Endothelial cell of umbilical vein (primary cell): ENCODE measurements around the gene CACNA2D3. TPM values are rescaled to one million over a fixed set of nuclear protein-coding genes. Genes with fewer than 3 reads are reported as not detected.

Experiments
- BruUV-seq: library from RNA; stranded (reverse); fragments of 400-500 nt; replicated peaks from 2 replicates; lab custom pipeline; 2021; lab: Mats Ljungman, UMichigan
- CTCF ChIA-PET: fragments of 300-600, 350-600 bp; sonication (Branson Sonifier 250); formaldehyde crosslinking; loops from one replicate; lab custom pipeline; 2021; ENCODE audit warnings: antibody characterized with exemption, inconsistent platforms; lab: Charles Lee
- POLR2A ChIA-PET: fragments of 300-600, 350-600 bp; sonication (Branson Sonifier 250); formaldehyde crosslinking; loops from one replicate; lab custom pipeline; 2021; ENCODE audit warnings: antibody characterized with exemption, inconsistent platforms; lab: Charles Lee
- DNase-seq: peaks from one replicate; pipeline ENCODE4 v3.0.0-alpha.2; 2011; ENCODE audit warnings: low read depth, low spot score
- FAIRE-seq: peaks from 2 replicates; lab custom pipeline; 2011; peaks lifted over from hg19 to GRCh38; lab: Jason Lieb, UNC
- H2AFZ ChIP-seq: 2 replicates; pipeline ENCODE4 v1.6.0; 2012; ENCODE audit warnings: low read depth, low read length, control low read depth, inconsistent platforms
- H3K27ac ChIP-seq: 2 replicates; pipeline ENCODE4 v1.5.1; 2011; ENCODE audit warnings: low read depth, mild to moderate bottlenecking, control low read depth, low read length, moderate library complexity; ENCODE audit not compliant: insufficient read depth
- H3K27me3 ChIP-seq, 2 experiments: 2 replicates each; pipeline versions ENCODE4 v1.6.0 to v1.6.1; 2011; ENCODE audit warnings: low read length in 2 of 2, mixed read lengths in 1 of 2; ENCODE audit not compliant: control insufficient read depth in 2 of 2, insufficient read depth in 2 of 2
- H3K36me3 ChIP-seq, 2 experiments: 2 replicates in 1 of 2; 3 replicates in 1 of 2; pipeline ENCODE4 v1.5.1; 2011; ENCODE audit warnings: low read length in 2 of 2, mild to moderate bottlenecking in 1 of 2, moderate library complexity in 1 of 2; ENCODE audit not compliant: control insufficient read depth in 2 of 2, insufficient read depth in 2 of 2; ENCODE audit errors: extremely low read depth in 1 of 2
- H3K4me1 ChIP-seq: 3 replicates; pipeline ENCODE4 v1.5.1; 2011; ENCODE audit warnings: mild to moderate bottlenecking, low read length; ENCODE audit not compliant: control insufficient read depth, insufficient read depth; ENCODE audit errors: extremely low read depth
- H3K4me2 ChIP-seq: 2 replicates; pipeline ENCODE4 v1.6.1; 2011; ENCODE audit warnings: low read length, control low read depth, mixed read lengths; ENCODE audit not compliant: insufficient read depth
- H3K4me3 ChIP-seq, 3 experiments: fragments of 200-600 bp in 1 of 3; sonication (generic), shearing (Covaris generic) in 1 of 3; replicated peaks in 1 of 3; 2 replicates each; pipeline ENCODE4 v1.5.1; 2011 to 2016; ENCODE audit warnings: control low read depth in 3 of 3, low read length in 3 of 3, mild to moderate bottlenecking in 2 of 3, inconsistent platforms in 1 of 3, low read depth in 1 of 3, moderate library complexity in 1 of 3; ENCODE audit not compliant: insufficient read depth in 1 of 3
- H3K79me2 ChIP-seq: 2 replicates; pipeline ENCODE4 v1.6.0; 2012; ENCODE audit warnings: low read length, inconsistent platforms; ENCODE audit not compliant: control insufficient read depth, insufficient read depth
- H3K9ac ChIP-seq: replicated peaks from 2 replicates; pipeline ENCODE3; 2011; ENCODE audit warnings: low read length, control low read depth; ENCODE audit not compliant: insufficient read depth; ENCODE audit errors: extremely low read depth
- H3K9me1 ChIP-seq: replicated peaks from 3 replicates; pipeline ENCODE4 v1.6.0; 2011; ENCODE audit warnings: mild to moderate bottlenecking, low read length; ENCODE audit not compliant: control insufficient read depth, insufficient read depth; ENCODE audit errors: extremely low read depth
- H3K9me3 ChIP-seq: replicated peaks from 2 replicates; pipeline ENCODE4 v1.5.1; 2012; ENCODE audit warnings: low read length, inconsistent platforms; ENCODE audit not compliant: control insufficient read depth, insufficient read depth
- H4K20me1 ChIP-seq: replicated peaks from 2 replicates; pipeline ENCODE3; 2011; ENCODE audit warnings: mild to moderate bottlenecking, low read length; ENCODE audit not compliant: control insufficient read depth, insufficient read depth; ENCODE audit errors: extremely low read depth
- CTCF ChIP-seq, 2 donors: IDR thresholded peaks; 1 replicate in 1 of 2; 2 replicates in 1 of 2; pipeline ENCODE4 v1.5.1; 2011; ENCODE audit warnings: low read length in 2 of 2, mild to moderate bottlenecking in 2 of 2, moderate library complexity in 2 of 2, control low read depth in 1 of 2, inconsistent platforms in 1 of 2, low read depth in 1 of 2; ENCODE audit not compliant: insufficient read depth in 1 of 2; ENCODE audit errors: extremely low read depth in 1 of 2
- EZH2 ChIP-seq: IDR thresholded peaks from 2 replicates; pipeline ENCODE4 v1.6.1; 2012; ENCODE audit warnings: borderline replicate concordance, low read depth, mild to moderate bottlenecking, moderate library complexity, low read length, inconsistent platforms; ENCODE audit not compliant: severe bottlenecking
- FOS ChIP-seq: IDR thresholded peaks from 2 replicates; pipeline ENCODE4 v1.6.1; 2011; ENCODE audit warnings: mild to moderate bottlenecking, low read length, moderate library complexity, borderline replicate concordance; ENCODE audit not compliant: insufficient read depth
- GATA2 ChIP-seq: IDR thresholded peaks from 2 replicates; pipeline ENCODE4 v1.7.0; 2011; ENCODE audit warnings: low read depth, mild to moderate bottlenecking, moderate library complexity, mixed read lengths, low read length; ENCODE audit not compliant: insufficient read length, insufficient read depth
- JUN ChIP-seq: IDR thresholded peaks from 2 replicates; pipeline ENCODE4 v1.6.1; 2011; ENCODE audit warnings: borderline replicate concordance, low read depth; ENCODE audit not compliant: insufficient read length, insufficient read depth
- MYC ChIP-seq: IDR thresholded peaks from one replicate; pipeline ENCODE4 v1.6.1; 2011; ENCODE audit warnings: mild to moderate bottlenecking, low read depth, low read length
- POLR2A ChIP-seq: IDR thresholded peaks from 2 replicates; pipeline ENCODE4 v1.6.1; 2012; ENCODE audit warnings: low read depth, mild to moderate bottlenecking, control low read depth, low read length
- POLR2AphosphoS5 ChIP-seq: IDR thresholded peaks from 2 replicates; pipeline ENCODE4 v1.6.1; 2012; ENCODE audit warnings: low read depth, mild to moderate bottlenecking, control low read depth, low read length, moderate library complexity; ENCODE audit not compliant: insufficient read depth
- dilution Hi-C: fragments of 300-500 bp; cut with MboI; formaldehyde crosslinking; loops from one replicate; pipeline ENCODE4 v1.15.0; 2019; ENCODE audit warnings: low sequenced_read_pairs; ENCODE audit not compliant: extremely low pct_ligation_motif_present
- intact Hi-C: fragments of 100-400 bp; cut with micrococcal nuclease; formaldehyde crosslinking; loops from one replicate; pipeline ENCODE4 v1.10.0; 2022
- polyA plus RNA-seq, 4 experiments: library from polyadenylated mRNA; depleted of rRNA in 3 of 4; stranded (reverse) in 3 of 4; unstranded in 1 of 4; fragments of >200 nt; gene quantifications; 2 replicates each; pipeline versions ENCODE4 v1.2.1 to v1.2.3, GENCODE V29; 2011 to 2012; ENCODE audit warnings: missing spikeins in 1 of 4
- total RNA-seq: library from RNA; stranded (reverse); gene quantifications from 2 replicates; pipeline ENCODE4 v1.2.3, GENCODE V29; 2021
- TF ChIP-seq, protein P1 (sequence below): IDR thresholded peaks from 2 replicates; pipeline ENCODE4 v1.6.1; 2011; ENCODE audit not compliant: insufficient read depth, insufficient read length

Gene CACNA2D3
- total and polyA plus RNA-seq, 2 donors (not counting 3 experiments of a cell fraction or from before 2014, with no cell fraction given), result not detected

DNA sequence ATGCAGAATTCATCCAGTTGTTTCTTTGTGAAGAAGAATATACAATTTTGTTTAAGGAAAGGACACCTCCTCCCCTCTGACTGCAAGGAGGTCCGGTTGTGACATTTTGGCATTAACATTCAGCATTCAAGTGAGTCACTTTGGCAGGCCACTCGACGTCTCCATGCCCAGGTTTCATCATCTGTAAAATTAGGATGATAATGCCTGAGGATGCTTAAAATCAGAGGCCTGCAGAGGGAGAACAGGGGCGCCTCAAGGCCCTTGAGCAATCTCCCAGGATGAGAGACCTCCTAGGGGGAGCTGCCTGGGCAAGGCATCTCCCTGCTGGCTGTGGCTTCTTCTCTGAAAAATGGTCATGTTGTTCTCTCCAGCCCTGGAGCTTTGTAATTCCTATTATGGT is 236.0 kb downstream of the CACNA2D3 start:
- H3K36me3 ChIP-seq, result no peaks in the 10 kb centered on the region
- H3K4me3 ChIP-seq, result no peak overlapping the region
- ChIA-PET CTCF (no interaction called here), POLR2A (no interaction called here)
- no peaks in the 10 kb centered on the region for H3K4me1 ChIP-seq
- H3K9ac ChIP-seq, result no peak overlapping the region
- H3K9me1 ChIP-seq, result no peaks in the 10 kb centered on the region
- intact Hi-C loops (no loop called here), dilution Hi-C loops (no loop called here)
- no peak overlapping the region for H3K4me2 ChIP-seq
- no peak for TF ChIP-seq MYC
- no peak for TF ChIP-seq CTCF (IDR thresholded peaks at IDR 0.05; ENCODE audit: extremely low read depth in 1 of 2, insufficient read depth in 1 of 2, low read depth in 1 of 2, low read length in 2 of 2)
- no peak for TF ChIP-seq POLR2AphosphoS5
- no peak for TF ChIP-seq JUN
- TF ChIP-seq EZH2, result no peak
- FAIRE-seq (no peak), DNase-seq (no peak)
- H3K27ac ChIP-seq, result no peak overlapping the region
- no peaks in the 10 kb centered on the region for H4K20me1 ChIP-seq
- H2AFZ ChIP-seq, result no peak overlapping the region
- no TSS peak for BruUV-seq
- H3K27me3 ChIP-seq, result no peaks in the 10 kb centered on the region
- peaks cover 4% of the 10 kb centered on the region for H3K9me3 ChIP-seq
- H3K79me2 ChIP-seq, result no peaks in the 10 kb centered on the region

- ChIA-PET POLR2A (no interaction called here), CTCF (no interaction called here)
- H3K27me3 ChIP-seq, result no peaks in the 10 kb centered on the region
- intact Hi-C loops, result no loop called here
- peaks cover 4% of the 10 kb centered on the region for H3K9me3 ChIP-seq
- TF ChIP-seq MYC (no peak), FOS (no peak), GATA2 (no peak), POLR2A (no peak), EZH2 (no peak), POLR2AphosphoS5 (no peak), JUN (no peak), CTCF (IDR thresholded peaks at IDR 0.05; ENCODE audit: extremely low read depth in 1 of 2, insufficient read depth in 1 of 2, low read depth in 1 of 2, low read length in 2 of 2) (no peak)
- TF ChIP-seq, protein P1, sequence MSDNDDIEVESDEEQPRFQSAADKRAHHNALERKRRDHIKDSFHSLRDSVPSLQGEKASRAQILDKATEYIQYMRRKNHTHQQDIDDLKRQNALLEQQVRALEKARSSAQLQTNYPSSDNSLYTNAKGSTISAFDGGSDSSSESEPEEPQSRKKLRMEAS, result no peak
- H2AFZ ChIP-seq, result no peak overlapping the region
- no TSS peak for BruUV-seq
- H3K4me3 ChIP-seq, result no peak overlapping the region
- no peak overlapping the region for H3K4me2 ChIP-seq
- no peak overlapping the region for H3K27ac ChIP-seq
- DNase-seq (no peak), FAIRE-seq (no peak)
- H4K20me1 ChIP-seq, result no peaks in the 10 kb centered on the region
- H3K9me1 ChIP-seq, result no peaks in the 10 kb centered on the region
- no peaks in the 10 kb centered on the region for H3K36me3 ChIP-seq
- dilution Hi-C loops, result no loop called here
- H3K79me2 ChIP-seq, result no peaks in the 10 kb centered on the region
- H3K9ac ChIP-seq, result no peak overlapping the region
- no peaks in the 10 kb centered on the region for H3K4me1 ChIP-seq
Observed at GRCh38 chr3:54358969-54359694, 236.8 kb downstream of the CACNA2D3 start.
